ENCODE measurements around the gene CPTP. TPM values are rescaled to one million over a fixed set of nuclear protein-coding genes. Genes with fewer than 3 reads are reported as not detected.

Gene CPTP
- total and polyA plus RNA-seq, 4 donors, result 7.9 to 45.1 (median 22.5) TPM

GRCh38 chr1:1306070-1306660, 18.4 kb upstream of the CPTP start:
- DNase-seq (ENCODE audit: low spot score), result no peak
- Histone ChIP-seq H3K36me3 (ENCODE audit: control insufficient read depth in 4 of 4, insufficient read depth in 3 of 4, low read depth in 1 of 4, low read length in 3 of 4) (peaks cover 0 to 4% (median 1%) of the 10 kb centered on the region in 4 donors), H3K27me3 (ENCODE audit: control insufficient read depth in 4 of 4, insufficient read depth in 4 of 4, low read length in 3 of 4) (no peaks in the 10 kb centered on the region), H3K27ac (ENCODE audit: low read depth in 1 of 2, low read length in 2 of 2) (no peak overlapping the region), H3K4me3 (ENCODE audit: low read depth in 1 of 3, low read length in 3 of 3) (no peak overlapping the region), H3K9me3 (ENCODE audit: control insufficient read depth in 4 of 4, low read length in 3 of 4) (no peaks in the 10 kb centered on the region), H3K9ac (ENCODE audit: low read depth in 1 of 2, low read length in 2 of 2) (no peak overlapping the region), H3K4me1 (ENCODE audit: control insufficient read depth in 4 of 4, insufficient read depth in 4 of 4, low read length in 3 of 4) (peaks cover 18 to 44% (median 34%) of the 10 kb centered on the region in 4 donors)
- 53% methylated on average over 11 of the region's 11 CpGs for WGBS
- no peak for TF ChIP-seq GABPA (IDR thresholded peaks at IDR 0.05 in 1 of 2, conservative IDR thresholded peaks at IDR 0.05 in 1 of 2)
- no peak for TF ChIP-seq NR2F2 (IDR thresholded peaks at IDR 0.05)
- TF ChIP-seq, protein P1, sequence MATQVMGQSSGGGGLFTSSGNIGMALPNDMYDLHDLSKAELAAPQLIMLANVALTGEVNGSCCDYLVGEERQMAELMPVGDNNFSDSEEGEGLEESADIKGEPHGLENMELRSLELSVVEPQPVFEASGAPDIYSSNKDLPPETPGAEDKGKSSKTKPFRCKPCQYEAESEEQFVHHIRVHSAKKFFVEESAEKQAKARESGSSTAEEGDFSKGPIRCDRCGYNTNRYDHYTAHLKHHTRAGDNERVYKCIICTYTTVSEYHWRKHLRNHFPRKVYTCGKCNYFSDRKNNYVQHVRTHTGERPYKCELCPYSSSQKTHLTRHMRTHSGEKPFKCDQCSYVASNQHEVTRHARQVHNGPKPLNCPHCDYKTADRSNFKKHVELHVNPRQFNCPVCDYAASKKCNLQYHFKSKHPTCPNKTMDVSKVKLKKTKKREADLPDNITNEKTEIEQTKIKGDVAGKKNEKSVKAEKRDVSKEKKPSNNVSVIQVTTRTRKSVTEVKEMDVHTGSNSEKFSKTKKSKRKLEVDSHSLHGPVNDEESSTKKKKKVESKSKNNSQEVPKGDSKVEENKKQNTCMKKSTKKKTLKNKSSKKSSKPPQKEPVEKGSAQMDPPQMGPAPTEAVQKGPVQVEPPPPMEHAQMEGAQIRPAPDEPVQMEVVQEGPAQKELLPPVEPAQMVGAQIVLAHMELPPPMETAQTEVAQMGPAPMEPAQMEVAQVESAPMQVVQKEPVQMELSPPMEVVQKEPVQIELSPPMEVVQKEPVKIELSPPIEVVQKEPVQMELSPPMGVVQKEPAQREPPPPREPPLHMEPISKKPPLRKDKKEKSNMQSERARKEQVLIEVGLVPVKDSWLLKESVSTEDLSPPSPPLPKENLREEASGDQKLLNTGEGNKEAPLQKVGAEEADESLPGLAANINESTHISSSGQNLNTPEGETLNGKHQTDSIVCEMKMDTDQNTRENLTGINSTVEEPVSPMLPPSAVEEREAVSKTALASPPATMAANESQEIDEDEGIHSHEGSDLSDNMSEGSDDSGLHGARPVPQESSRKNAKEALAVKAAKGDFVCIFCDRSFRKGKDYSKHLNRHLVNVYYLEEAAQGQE (IDR thresholded peaks at IDR 0.05), result no peak
- no peak for TF ChIP-seq HNF4A (conservative IDR thresholded peaks at IDR 0.05)
- no peak for TF ChIP-seq RXRA (IDR thresholded peaks at IDR 0.05)
- TF ChIP-seq, protein P2, sequence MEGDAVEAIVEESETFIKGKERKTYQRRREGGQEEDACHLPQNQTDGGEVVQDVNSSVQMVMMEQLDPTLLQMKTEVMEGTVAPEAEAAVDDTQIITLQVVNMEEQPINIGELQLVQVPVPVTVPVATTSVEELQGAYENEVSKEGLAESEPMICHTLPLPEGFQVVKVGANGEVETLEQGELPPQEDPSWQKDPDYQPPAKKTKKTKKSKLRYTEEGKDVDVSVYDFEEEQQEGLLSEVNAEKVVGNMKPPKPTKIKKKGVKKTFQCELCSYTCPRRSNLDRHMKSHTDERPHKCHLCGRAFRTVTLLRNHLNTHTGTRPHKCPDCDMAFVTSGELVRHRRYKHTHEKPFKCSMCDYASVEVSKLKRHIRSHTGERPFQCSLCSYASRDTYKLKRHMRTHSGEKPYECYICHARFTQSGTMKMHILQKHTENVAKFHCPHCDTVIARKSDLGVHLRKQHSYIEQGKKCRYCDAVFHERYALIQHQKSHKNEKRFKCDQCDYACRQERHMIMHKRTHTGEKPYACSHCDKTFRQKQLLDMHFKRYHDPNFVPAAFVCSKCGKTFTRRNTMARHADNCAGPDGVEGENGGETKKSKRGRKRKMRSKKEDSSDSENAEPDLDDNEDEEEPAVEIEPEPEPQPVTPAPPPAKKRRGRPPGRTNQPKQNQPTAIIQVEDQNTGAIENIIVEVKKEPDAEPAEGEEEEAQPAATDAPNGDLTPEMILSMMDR (IDR thresholded peaks at IDR 0.05; ENCODE audit: low read depth, low read length, missing input control), result no peak
- no peak for TF ChIP-seq ZBTB33 (IDR thresholded peaks at IDR 0.05)
- no peak for TF ChIP-seq JUND (IDR thresholded peaks at IDR 0.05)
- no peak for TF ChIP-seq MAX (IDR thresholded peaks at IDR 0.05)
- TF ChIP-seq SP1 (IDR thresholded peaks at IDR 0.05), result no peak
- TF ChIP-seq ATF3 (IDR thresholded peaks at IDR 0.05), result no peak
- no peak for TF ChIP-seq YY1 (IDR thresholded peaks at IDR 0.05)
- TF ChIP-seq HNF4G (IDR thresholded peaks at IDR 0.05), result no peak
- TF ChIP-seq RAD21 (IDR thresholded peaks at IDR 0.05), result no peak
